ENCODE data around the gene BATF. TPM values are rescaled to one million over a fixed set of nuclear protein-coding genes. Genes with fewer than 3 reads are reported as not detected.

Gene BATF
- total and polyA plus RNA-seq, 5 donors = 0.53 to 3.0 (median 0.72) TPM; not detected in 1

- WGBS = 83% methylated on average over 11 of the region's 11 CpGs
- intact Hi-C loops (cut with DNase I) = no loop called here
- Histone ChIP-seq H3K27me3 (ENCODE audit: control insufficient read depth, insufficient read depth) (no peaks in the 10 kb centered on the region), H3K9me3 (ENCODE audit: control insufficient read depth, low read length) (no peaks in the 10 kb centered on the region), H3K4me3 (ENCODE audit: low read length) (no peak overlapping the region), H3K4me1 (ENCODE audit: control insufficient read depth, insufficient read depth, low read length) (peaks cover 2% of the 10 kb centered on the region), H3K27ac (ENCODE audit: low read length) (no peak overlapping the region)
- ATAC-seq (peak in 1 of 2 donors; percentile 36), DNase-seq (no peak)
These were observed 25.4 kb downstream of the BATF start for GRCh38 chr14:75547552-75548250.

GRCh38 chr14:75548544-75548943, 26.3 kb downstream of the BATF start:
- Histone ChIP-seq H3K9me3 (ENCODE audit: control insufficient read depth, low read length) (no peaks in the 10 kb centered on the region), H3K4me3 (ENCODE audit: low read length) (no peak overlapping the region), H3K27ac (ENCODE audit: low read length) (no peak overlapping the region), H3K27me3 (ENCODE audit: control insufficient read depth, insufficient read depth) (no peaks in the 10 kb centered on the region), H3K4me1 (ENCODE audit: control insufficient read depth, insufficient read depth, low read length) (no peaks in the 10 kb centered on the region)
- DNase-seq (no peak), ATAC-seq (no peak)
- 56% methylated on average over 7 of the region's 7 CpGs for WGBS
- intact Hi-C loops (cut with DNase I) = no loop called here

- H3K27me3 ChIP-seq (ENCODE audit: control insufficient read depth, insufficient read depth) = no peaks in the 10 kb centered on the region
- intact Hi-C loops (cut with DNase I) = no loop called here
- 85% methylated on average over 5 of the region's 5 CpGs for WGBS
These were observed 26.9 kb downstream of the BATF start for GRCh38 chr14:75549169-75549568.

GRCh38 chr14:75551021-75551420, 28.8 kb downstream of the BATF start:
- Histone ChIP-seq H3K4me3 (ENCODE audit: low read length) (no peak overlapping the region), H3K4me1 (ENCODE audit: control insufficient read depth, insufficient read depth, low read length) (no peaks in the 10 kb centered on the region), H3K27me3 (ENCODE audit: control insufficient read depth, insufficient read depth) (no peaks in the 10 kb centered on the region), H3K9me3 (ENCODE audit: control insufficient read depth, low read length) (no peaks in the 10 kb centered on the region), H3K27ac (ENCODE audit: low read length) (no peak overlapping the region)
- no peak for DNase-seq
- WGBS = 70% methylated on average over 7 of the region's 7 CpGs
- intact Hi-C loops (cut with DNase I) = no loop called here
- no peak for ATAC-seq

More at GRCh38 chr14:75549169-75549568, 26.9 kb downstream of the BATF start:
- Histone ChIP-seq H3K4me3 (ENCODE audit: low read length) (no peak overlapping the region), H3K27ac (ENCODE audit: low read length) (no peak overlapping the region), H3K4me1 (ENCODE audit: control insufficient read depth, insufficient read depth, low read length) (no peaks in the 10 kb centered on the region), H3K9me3 (ENCODE audit: control insufficient read depth, low read length) (no peaks in the 10 kb centered on the region)
- no peak for ATAC-seq
- DNase-seq = no peak

- Histone ChIP-seq H3K4me1 (ENCODE audit: control insufficient read depth, insufficient read depth, low read length) (no peaks in the 10 kb centered on the region), H3K4me3 (ENCODE audit: low read length) (no peak overlapping the region), H3K27ac (ENCODE audit: low read length) (no peak overlapping the region), H3K27me3 (ENCODE audit: control insufficient read depth, insufficient read depth) (no peaks in the 10 kb centered on the region), H3K9me3 (ENCODE audit: control insufficient read depth, low read length) (no peaks in the 10 kb centered on the region)
- intact Hi-C loops (cut with DNase I) = no loop called here
- WGBS = 92% methylated on average over 6 of the region's 6 CpGs
- ATAC-seq (no peak), DNase-seq (no peak)
These were observed 30.9 kb downstream of the BATF start for GRCh38 chr14:75553157-75553556.

- 65% methylated on average over 4 of the region's 4 CpGs for WGBS
- intact Hi-C loops (cut with DNase I) = no loop called here
- no peaks in the 10 kb centered on the region for H3K4me1 ChIP-seq (ENCODE audit: control insufficient read depth, insufficient read depth, low read length)
- DNase-seq (no peak), ATAC-seq (no peak)
- no peaks in the 10 kb centered on the region for H3K9me3 ChIP-seq (ENCODE audit: control insufficient read depth, low read length)
- H3K27me3 ChIP-seq (ENCODE audit: control insufficient read depth, insufficient read depth) = no peaks in the 10 kb centered on the region
- no peak overlapping the region for H3K27ac ChIP-seq (ENCODE audit: low read length)
- H3K4me3 ChIP-seq (ENCODE audit: low read length) = no peak overlapping the region
These were observed 31.6 kb downstream of the BATF start for GRCh38 chr14:75553761-75554364.

- WGBS = 43% methylated on average over 2 of the region's 2 CpGs
- ATAC-seq (no peak), DNase-seq (no peak)
- H3K27me3 ChIP-seq (ENCODE audit: control insufficient read depth, insufficient read depth) = no peaks in the 10 kb centered on the region
- intact Hi-C loops (cut with DNase I) = no loop called here
- H3K27ac ChIP-seq (ENCODE audit: low read length) = no peak overlapping the region
- H3K4me3 ChIP-seq (ENCODE audit: low read length) = no peak overlapping the region
- H3K9me3 ChIP-seq (ENCODE audit: control insufficient read depth, low read length) = no peaks in the 10 kb centered on the region
- no peaks in the 10 kb centered on the region for H3K4me1 ChIP-seq (ENCODE audit: control insufficient read depth, insufficient read depth, low read length)
These were observed 32.2 kb downstream of the BATF start for GRCh38 chr14:75554482-75554881.

GRCh38 chr14:75558440-75558839, 36.2 kb downstream of the BATF start:
- Histone ChIP-seq H3K4me3 (ENCODE audit: low read length) (no peak overlapping the region), H3K27me3 (ENCODE audit: control insufficient read depth, insufficient read depth) (no peaks in the 10 kb centered on the region), H3K9me3 (ENCODE audit: control insufficient read depth, low read length) (no peaks in the 10 kb centered on the region), H3K27ac (ENCODE audit: low read length) (no peak overlapping the region), H3K4me1 (ENCODE audit: control insufficient read depth, insufficient read depth, low read length) (no peaks in the 10 kb centered on the region)
- WGBS = 80% methylated on average over 5 of the region's 5 CpGs
- DNase-seq (no peak), ATAC-seq (no peak)
- intact Hi-C loops (cut with DNase I) = no loop called here

GRCh38 chr14:75559045-75559444, 36.8 kb downstream of the BATF start:
- ATAC-seq (no peak), DNase-seq (no peak)
- Histone ChIP-seq H3K27me3 (ENCODE audit: control insufficient read depth, insufficient read depth) (no peaks in the 10 kb centered on the region), H3K27ac (ENCODE audit: low read length) (no peak overlapping the region), H3K4me3 (ENCODE audit: low read length) (no peak overlapping the region), H3K9me3 (ENCODE audit: control insufficient read depth, low read length) (no peaks in the 10 kb centered on the region), H3K4me1 (ENCODE audit: control insufficient read depth, insufficient read depth, low read length) (no peaks in the 10 kb centered on the region)
- intact Hi-C loops (cut with DNase I) = no loop called here
- WGBS = 90% methylated on average over 6 of the region's 6 CpGs

GRCh38 chr14:75559451-75560222, 37.4 kb downstream of the BATF start:
- H3K27ac ChIP-seq (ENCODE audit: low read length) = no peak overlapping the region
- DNase-seq = no peak
- no peaks in the 10 kb centered on the region for H3K4me1 ChIP-seq (ENCODE audit: control insufficient read depth, insufficient read depth, low read length)
- H3K9me3 ChIP-seq (ENCODE audit: control insufficient read depth, low read length) = no peaks in the 10 kb centered on the region
- no peak overlapping the region for H3K4me3 ChIP-seq (ENCODE audit: low read length)
- intact Hi-C loops (cut with DNase I) = loop anchor here in 2 of 4 donors (10.0 kb wide), 2 partner anchors 225 to 255 kb away; no protein-coding TSS in a partner anchor
- no peaks in the 10 kb centered on the region for H3K27me3 ChIP-seq (ENCODE audit: control insufficient read depth, insufficient read depth)
- WGBS = 84% methylated on average over 6 of the region's 6 CpGs
- ATAC-seq = peak; percentile 18 to 24

- 2% methylated on average over 6 of the region's 6 CpGs for WGBS
These were observed 38.8 kb downstream of the BATF start for GRCh38 chr14:75561013-75561432.

More at GRCh38 chr14:75561013-75561432, 38.8 kb downstream of the BATF start:
- intact Hi-C loops (cut with DNase I) = loop anchor here in 2 of 4 donors (10.0 kb wide), 2 partner anchors 226 to 256 kb away; no protein-coding TSS in a partner anchor
- no peak overlapping the region for H3K27ac ChIP-seq (ENCODE audit: low read length)
- peak; percentile 63 to 85 (median 77) for DNase-seq
- ATAC-seq = peak; percentile 80 to 83
- no peaks in the 10 kb centered on the region for H3K4me1 ChIP-seq (ENCODE audit: control insufficient read depth, insufficient read depth, low read length)
- H3K27me3 ChIP-seq (ENCODE audit: control insufficient read depth, insufficient read depth) = no peaks in the 10 kb centered on the region
- no peak overlapping the region for H3K4me3 ChIP-seq (ENCODE audit: low read length)
- no peaks in the 10 kb centered on the region for H3K9me3 ChIP-seq (ENCODE audit: control insufficient read depth, low read length)
